Measurements from ENCODE around the gene CNR1.

Gene CNR1

DNA sequence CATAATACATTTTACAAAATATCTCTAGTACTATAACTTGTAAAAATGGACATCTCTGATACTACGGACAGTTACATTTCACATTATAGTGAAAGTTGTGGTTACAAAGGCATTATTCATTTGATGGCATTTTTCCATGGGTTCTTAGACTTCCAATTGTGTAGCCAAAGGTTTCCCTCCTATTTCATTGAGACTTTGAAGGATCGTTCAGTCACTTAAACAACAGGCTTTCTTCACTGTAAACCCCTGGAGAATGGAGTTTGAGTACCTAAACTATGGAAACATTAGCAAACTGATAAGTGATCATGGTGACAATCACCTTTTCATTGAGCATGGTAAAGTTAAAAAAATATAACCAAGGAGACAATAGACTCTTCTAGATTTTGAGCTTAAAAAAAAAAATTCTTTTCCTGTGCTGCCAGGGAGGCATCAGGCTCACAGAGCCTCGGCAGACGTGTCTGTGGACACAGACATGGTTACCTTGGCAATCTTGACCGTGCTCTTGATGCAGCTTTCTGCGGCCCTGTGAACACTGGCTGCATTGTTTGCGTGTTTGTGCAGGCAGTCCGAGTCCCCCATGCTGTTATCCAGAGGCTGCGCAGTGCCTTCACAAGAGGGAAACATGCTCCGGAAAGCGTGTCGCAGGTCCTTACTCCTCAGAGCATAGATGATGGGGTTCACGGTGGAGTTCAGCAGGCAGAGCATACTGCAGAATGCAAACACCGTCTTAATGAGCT is 22.6 kb downstream of the CNR1 start:
- DNase-seq: no peak

DNA sequence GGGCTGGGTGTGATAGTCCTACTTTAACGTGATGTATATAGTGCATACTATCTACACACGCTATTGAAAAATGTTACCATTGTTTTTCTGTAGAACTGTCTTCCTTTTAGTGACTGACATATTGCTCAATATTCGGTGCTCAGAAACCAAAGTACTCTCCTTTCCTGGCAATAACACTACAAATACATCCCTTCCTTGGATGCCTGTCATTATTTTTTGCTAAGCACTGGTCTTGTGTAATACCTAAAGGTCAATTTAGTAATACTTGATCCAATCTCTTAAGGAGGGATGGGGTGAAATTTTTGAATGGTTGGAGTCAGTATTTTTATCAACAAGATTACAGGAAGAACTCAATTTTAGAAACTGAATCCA is 23.9 kb downstream of the CNR1 start:
- DNase-seq: no peak

DNA sequence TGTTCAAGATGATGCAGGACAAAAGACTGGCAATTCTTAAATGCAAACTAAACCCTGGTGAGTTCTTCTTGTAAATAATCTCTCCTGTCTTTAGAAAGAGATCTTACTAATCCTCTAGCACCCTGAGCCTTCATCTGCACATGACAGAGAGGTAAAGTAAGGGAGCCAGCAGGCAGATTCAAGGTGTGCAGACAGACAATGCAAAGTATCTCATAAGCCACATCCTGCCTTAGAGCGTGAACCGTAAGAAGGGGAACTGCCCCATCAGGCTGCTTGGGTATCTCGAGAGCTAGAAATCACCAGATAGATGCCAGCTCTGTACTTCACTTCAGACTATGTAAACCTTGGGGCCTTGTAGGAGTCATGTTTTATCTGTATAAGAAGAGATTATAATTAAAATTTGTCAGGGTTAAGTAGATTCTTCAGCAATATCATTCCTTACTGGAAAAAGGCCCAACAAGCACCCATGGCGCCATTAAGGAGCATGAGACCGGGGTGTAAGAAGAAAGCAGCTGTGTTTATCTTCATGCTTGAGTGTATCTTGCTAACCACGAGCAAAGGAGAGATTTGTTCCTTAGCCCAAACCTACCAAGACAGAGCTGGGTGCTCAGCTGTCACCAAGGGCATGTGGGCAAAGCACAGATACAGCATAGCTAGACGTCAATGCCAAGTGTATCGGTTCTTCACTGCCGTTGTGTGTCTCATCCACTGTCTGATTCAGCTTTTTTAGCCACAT is 24.4 kb downstream of the CNR1 start:
- no peak for DNase-seq

DNA sequence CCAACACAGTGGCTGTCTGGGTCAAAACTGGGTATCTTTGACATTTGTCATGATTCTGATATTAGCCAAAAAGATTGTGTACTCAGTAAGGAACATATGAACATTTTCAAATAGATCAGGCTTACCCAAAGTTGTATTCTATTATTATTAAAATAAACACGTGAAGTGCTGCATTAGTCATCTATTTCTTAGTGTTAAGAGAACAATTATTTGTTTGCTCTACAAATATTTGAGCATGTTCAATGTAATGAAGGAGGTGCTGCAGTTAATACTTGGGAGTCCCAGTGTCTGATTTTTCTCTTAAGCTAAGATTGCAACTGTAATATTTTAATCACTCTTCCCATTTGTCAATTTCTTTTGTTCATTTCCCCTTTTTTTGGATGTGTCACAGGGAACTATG is 28.2 kb downstream of the CNR1 start:
- DNase-seq: no peak

DNA sequence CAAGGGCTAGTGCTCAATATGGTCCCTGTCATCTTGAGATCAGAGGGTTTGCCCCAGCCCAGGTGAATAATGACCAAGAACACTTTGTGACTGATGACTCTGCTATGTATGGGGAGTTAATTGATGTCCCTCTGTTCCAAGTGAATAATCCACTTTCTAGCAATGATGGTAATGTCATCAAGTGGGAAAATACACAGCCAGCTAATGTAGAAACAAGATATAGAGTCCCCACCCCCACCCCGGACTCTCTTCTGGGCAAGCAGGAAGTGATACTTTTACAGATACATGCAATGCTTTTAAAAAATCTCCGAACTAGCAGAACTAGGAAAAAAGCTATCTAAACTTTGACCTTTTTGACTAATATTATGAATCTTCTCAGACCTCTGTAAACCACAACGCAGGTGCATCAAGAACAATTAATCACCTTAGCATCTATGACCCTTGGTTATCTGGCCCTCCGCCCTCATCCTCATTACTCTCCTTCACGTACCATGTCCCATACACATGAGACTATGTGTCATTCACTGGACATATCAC is 30.5 kb downstream of the CNR1 start:
- DNase-seq: no peak

DNA sequence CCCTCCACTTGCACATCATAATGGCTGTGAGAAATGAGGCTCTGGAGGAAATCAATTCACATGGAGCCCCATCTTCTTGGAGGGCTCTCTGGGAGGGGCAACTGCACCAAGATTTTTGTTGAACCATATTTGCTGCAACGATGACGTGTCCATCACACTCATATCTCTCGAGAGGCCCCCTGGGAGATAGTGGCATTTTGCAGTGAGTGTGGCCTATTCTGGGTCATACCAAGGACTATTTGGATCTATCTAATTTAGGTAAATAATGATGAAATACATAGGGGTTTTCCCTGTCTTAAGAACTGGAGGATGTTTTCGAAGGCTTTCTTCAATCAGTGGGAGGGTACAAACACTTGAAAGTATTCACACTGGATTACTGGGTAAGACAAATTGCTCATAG is 31.6 kb downstream of the CNR1 start:
- no peak for DNase-seq

DNA sequence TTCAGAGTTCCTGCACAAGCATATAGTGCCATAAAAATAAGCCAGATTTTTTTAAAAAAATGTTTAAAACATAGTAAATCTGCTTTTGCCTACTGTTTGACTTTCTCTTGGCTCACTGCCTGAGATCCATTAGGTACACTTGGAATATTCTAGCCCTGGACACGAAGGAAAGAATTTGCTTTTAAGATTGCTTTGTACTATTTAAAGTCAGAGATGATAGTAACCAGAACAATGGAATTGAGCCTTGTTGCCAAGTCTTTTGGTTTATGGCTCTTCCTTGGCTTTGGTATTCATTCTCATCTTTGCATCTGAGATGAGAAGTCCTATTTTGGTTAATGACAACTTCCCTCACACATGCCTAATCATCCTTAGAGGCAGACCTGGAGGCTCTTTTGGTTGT is 32.4 kb downstream of the CNR1 start:
- no peak for DNase-seq

DNA sequence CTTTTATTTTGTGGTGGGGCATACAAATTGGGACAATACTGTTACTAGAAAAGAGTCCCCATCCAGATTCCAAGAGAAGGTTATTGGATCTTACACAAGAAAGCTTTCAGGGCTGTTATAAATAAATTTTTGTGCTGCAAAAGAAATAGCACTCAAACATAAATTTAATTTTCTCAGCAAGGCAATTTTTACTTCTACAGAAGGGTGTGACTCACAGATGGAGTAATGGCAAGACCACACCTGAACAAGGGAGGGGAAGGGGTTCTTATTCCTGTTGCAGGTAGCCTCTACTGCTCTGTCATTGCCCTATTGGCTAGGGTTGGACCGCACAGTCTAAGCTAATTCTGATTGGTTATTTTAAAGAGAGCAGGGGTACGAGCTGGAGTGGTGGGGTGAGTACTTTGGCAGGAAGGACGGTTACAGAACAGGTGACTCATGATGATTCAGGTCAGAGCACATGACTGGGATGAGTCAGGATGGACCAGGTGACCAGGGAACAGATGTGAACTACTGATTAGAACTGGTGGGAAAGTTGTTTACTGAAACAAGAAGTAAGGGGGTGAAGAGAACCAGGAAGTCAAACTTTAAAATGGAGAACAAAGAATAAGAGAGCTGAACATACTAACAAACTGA is 41.1 kb downstream of the CNR1 start:
- DNase-seq: no peak

DNA sequence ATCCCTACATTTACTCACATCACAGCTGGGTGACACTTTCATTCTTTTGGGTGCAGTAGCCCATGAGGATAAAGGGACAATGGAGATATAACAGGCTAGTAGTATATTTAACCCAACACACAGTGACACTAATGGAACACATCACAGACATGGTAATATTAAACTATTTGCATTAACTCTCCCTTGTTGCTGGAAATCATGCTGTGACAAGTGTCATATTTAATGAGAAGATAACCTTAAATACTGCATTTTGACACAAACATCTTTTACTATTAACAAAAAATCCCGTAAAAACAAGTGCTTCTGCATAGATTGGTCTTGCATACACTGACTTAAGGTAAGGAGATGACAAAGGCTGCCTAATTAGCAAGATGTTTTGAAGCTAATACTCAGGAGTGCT is 45.5 kb downstream of the CNR1 start:
- no peak for DNase-seq

DNA sequence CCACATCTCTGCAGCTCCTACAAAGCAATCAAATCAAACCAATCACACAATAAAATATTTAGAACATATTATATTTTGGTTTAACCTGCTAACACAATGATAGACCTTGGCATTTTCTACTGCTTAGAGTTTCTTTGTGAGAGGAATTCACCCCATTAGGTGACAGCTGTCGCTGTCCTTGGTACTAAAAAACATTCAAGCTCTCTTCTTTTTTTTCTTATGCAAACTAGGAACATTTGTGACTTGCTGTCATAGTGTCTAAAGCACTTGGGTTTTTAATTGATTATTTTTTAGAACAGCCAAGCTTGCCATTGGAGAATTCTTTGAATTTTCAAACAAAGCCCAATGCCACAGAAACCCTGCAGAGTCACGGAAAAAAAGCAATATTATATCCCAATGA is 46.4 kb downstream of the CNR1 start:
- DNase-seq: no peak

DNA sequence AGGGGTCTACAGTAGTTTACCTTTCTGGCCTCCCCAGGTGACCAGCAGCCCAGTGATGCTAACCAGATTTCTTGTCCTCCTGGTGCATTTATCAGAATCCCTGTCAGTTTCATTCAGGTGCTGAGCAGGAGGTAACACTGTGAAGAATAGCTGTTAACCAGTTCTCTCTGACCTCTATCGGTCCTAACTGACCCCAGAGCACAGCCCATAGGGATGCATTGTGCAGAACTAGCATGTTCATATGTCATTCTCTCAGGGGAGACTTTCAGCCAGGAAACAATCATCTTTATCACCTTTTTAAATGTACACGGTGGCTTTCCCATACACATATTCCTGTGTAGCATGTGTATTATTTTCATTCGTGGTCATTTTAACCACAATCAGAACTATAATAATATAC is 49.9 kb downstream of the CNR1 start:
- no peak for DNase-seq

DNA sequence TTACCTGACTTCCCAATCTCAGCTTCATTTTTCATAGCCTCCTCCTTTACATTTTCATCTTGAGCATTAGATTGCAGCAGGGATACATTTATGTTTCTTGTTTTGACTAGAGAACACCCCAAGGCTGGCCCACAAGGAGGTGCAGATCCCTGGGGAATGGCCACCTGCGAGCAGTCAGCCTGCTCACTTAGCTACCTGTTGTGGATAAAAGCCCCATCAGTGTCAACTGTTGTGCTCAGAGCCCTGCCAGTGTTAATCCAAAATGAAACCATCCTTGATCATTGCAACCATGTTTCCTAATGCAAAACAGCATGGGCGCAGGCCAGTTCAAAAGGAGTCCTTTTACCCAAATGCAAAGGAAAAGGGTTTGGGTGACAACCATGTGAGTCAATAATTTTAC is 50.8 kb downstream of the CNR1 start:
- no peak for DNase-seq

DNA sequence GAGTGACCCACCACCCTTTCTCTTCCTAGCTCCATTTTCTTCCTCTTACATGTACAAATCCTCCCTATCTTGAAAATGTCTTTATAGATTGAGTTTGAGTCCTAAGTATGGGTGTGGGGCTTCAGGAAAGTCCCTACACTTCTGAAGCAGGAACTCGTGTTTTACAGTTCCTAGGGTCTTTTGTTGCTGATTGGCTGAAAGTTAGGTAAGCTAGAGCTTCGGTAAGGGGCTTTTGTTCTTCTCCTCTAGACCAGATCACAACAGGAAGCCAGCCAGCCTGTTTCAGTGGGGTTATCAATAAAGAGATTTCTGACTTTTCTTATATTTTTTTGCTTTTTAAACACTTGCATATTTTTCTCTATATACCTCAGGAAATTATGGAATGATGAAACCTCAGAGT is 51.3 kb downstream of the CNR1 start:
- no peak for DNase-seq

DNA sequence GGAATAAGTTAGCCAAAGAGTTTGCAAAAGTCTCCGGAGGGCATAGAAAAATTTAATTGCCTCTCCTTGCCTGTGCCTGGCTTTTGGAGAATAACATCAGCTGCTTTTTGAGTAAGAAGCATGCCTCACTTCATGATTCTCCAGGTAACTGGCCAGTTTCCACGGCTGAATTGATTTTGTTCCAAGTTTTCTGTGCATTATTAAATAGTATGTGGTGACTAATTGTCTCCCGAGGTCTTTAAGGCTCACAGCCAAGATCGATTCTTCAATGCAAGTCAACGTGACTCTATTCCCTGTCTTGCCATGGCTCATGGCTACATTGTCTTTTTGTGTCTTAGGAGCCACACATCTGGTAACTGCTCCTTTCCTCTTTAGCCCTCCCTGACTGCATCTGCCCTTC is 54.2 kb downstream of the CNR1 start:
- no peak for DNase-seq

DNA sequence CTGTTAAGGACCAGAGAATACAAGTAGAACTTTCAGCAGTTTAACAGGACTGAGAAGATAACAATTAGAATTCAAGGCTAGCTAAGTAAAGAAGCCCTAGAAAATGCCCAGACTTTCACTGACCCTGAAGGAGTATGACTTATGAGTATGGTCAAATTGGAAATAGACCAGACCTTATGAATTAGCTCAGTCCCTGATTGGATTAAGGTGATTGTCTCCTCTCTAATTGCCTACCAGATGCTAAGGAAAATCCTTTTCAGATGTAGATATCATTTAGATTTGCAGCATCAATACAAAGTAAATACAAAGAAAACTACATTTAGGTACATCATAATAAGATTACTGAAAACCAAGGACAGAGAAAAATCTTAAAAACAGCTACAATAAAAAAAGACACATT is 58.9 kb downstream of the CNR1 start:
- DNase-seq: no peak

DNA sequence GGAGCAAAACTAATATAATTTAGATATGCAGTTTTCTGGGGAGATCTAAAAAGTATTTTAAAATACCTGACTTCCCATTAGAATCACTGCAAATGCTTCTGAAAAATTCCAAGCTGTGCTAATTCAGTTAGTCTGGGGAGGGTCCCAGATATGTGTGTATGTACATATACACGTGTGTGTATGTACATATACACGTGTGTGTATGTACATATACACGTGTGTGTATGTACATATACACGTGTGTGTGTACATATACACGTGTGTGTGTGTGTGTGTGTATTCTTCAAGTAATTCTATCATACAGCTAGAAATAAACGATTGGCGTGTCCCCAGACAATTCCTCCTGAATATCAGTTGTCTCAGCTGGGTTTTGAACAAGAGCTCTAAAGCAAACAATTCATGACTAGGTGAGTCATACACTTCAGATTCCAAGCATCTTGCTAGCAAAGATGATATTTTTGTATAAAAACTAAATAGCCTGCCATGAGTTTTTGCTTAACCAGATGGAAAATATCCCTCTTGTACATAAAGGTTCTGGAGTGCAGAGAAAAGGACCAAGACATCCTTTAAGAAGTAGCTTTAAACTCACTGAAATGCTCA is 60.3 kb downstream of the CNR1 start:
- DNase-seq: no peak

All from activated gamma-delta T cell (primary cell).